Neural cell (in vitro differentiated cells): ENCODE measurements around the gene PRR30.

Experiments
- CTCF ChIP-seq: fragments of 450-650 bp; IDR thresholded peaks from 2 replicates; pipeline ENCODE4 v1.5.1; 2014; ENCODE audit warnings: antibody characterized with exemption, mild to moderate bottlenecking, moderate library complexity; ENCODE audit not compliant: poor library complexity, severe bottlenecking
- EP300 ChIP-seq: fragments of 450-650 bp; conservative IDR thresholded peaks from 2 replicates; pipeline ENCODE4 v1.6.1; 2014; ENCODE audit warnings: antibody characterized with exemption, mild to moderate bottlenecking, moderate library complexity; ENCODE audit not compliant: poor library complexity, severe bottlenecking
- EZH2 ChIP-seq: fragments of 200-600, 300-800 bp; shearing (Covaris generic), sonication (generic); IDR thresholded peaks from 2 replicates; pipeline ENCODE4 v1.6.1; 2014; ENCODE audit warnings: antibody characterized with exemption, low read length, borderline replicate concordance, mild to moderate bottlenecking; ENCODE audit not compliant: insufficient read depth, poor library complexity, severe bottlenecking
- POLR2AphosphoS5 ChIP-seq: IDR thresholded peaks from 2 replicates; pipeline ENCODE4 v1.6.1; 2012
- RAD21 ChIP-seq: fragments of 450-650 bp; conservative IDR thresholded peaks from 2 replicates; pipeline ENCODE4 v1.6.1; 2014; ENCODE audit warnings: antibody characterized with exemption, mild to moderate bottlenecking, moderate library complexity
- REST ChIP-seq: IDR thresholded peaks from 2 replicates; pipeline ENCODE4 v1.6.1; 2012; ENCODE audit warnings: borderline replicate concordance
- SMC3 ChIP-seq: fragments of 450-650 bp; conservative IDR thresholded peaks from 2 replicates; pipeline ENCODE4 v1.6.1; 2014; ENCODE audit warnings: antibody characterized with exemption, mild to moderate bottlenecking, moderate library complexity; ENCODE audit not compliant: poor library complexity
- TAF1 ChIP-seq: IDR thresholded peaks from 2 replicates; pipeline ENCODE4 v1.6.1; 2012; ENCODE audit warnings: low read depth

- TF ChIP-seq CTCF = no peak
- no peak for TF ChIP-seq SMC3
- no peak for TF ChIP-seq EZH2
- TF ChIP-seq POLR2AphosphoS5 = no peak
- TF ChIP-seq REST = no peak
- no peak for TF ChIP-seq TAF1
- no peak for TF ChIP-seq RAD21
- TF ChIP-seq EP300 = no peak
Observed at GRCh38 chr2:27094353-27094984, 44.7 kb downstream of the PRR30 start.
